ENCODE data around the gene FAM89A.
"Not testable (repeated sequence)": the region's sequence is repeated elsewhere in the genome, so short reads cannot be mapped to it uniquely, and the experiment has no call there.

FAM89A gene

GRCh38 chr1:230986976-230987375 lies 53.1 kb downstream of the FAM89A start:
- no peak for DNase-seq

GRCh38 chr1:230985711-230986110 lies 54.3 kb downstream of the FAM89A start:
- DNase-seq, result no peak

- not testable (repeated sequence) for DNase-seq
Observed at GRCh38 chr1:230984622-230985515, 55.2 kb downstream of the FAM89A start.

GRCh38 chr1:230983811-230984210 lies 56.2 kb downstream of the FAM89A start:
- no peak for DNase-seq

GRCh38 chr1:230982696-230983095 lies 57.4 kb downstream of the FAM89A start:
- no peak for DNase-seq

GRCh38 chr1:230979952-230980351 lies 60.1 kb downstream of the FAM89A start:
- no peak for DNase-seq

GRCh38 chr1:230979389-230979716 lies 60.7 kb downstream of the FAM89A start:
- no peak for DNase-seq

- peak; percentile 96 for DNase-seq
Observed at GRCh38 chr1:230978491-230979388, 61.3 kb downstream of the FAM89A start, which contains the start of the genes ARV1 and TTC13. TSS of gene ARV1 (plus strand) at chr1:230979094. CDS start at chr1:230979106, 12 bp downstream. TSS of gene TTC13 (minus strand) at chr1:230978861. CDS start at chr1:230978830, 31 bp downstream.

GRCh38 chr1:230977761-230978490 lies 62.1 kb downstream of the FAM89A start:
- DNase-seq, result peak; percentile 77

GRCh38 chr1:230976825-230977747 lies 63.0 kb downstream of the FAM89A start:
- DNase-seq, result no peak

- DNase-seq, result no peak
Observed at GRCh38 chr1:230976360-230976759, 63.7 kb downstream of the FAM89A start.

- DNase-seq, result no peak
Observed at GRCh38 chr1:230975636-230976035, 64.4 kb downstream of the FAM89A start.

GRCh38 chr1:230972855-230973271 lies 67.2 kb downstream of the FAM89A start:
- peak; percentile 72 for DNase-seq

- no peak for DNase-seq
Observed at GRCh38 chr1:230971771-230972170, 68.3 kb downstream of the FAM89A start.

- DNase-seq, result no peak
Observed at GRCh38 chr1:230970432-230970831, 69.6 kb downstream of the FAM89A start.

Data from activated CD8-positive, alpha-beta memory T cell treated with anti-CD3 and anti-CD28 coated beads, Interleukin-2, amount 50 U/mL, for 48 hours (primary cell).